Colon (tissue), 2 donors: Measurements from ENCODE around the gene SCN1B.
"Not testable (repeated sequence)": the region's sequence is repeated elsewhere in the genome, so short reads cannot be mapped to it uniquely, and the experiment has no call there.

ENCODE experiments used
- FAIRE-seq: peaks from 2 replicates; lab custom pipeline; 2012; peaks lifted over from hg19 to GRCh38; lab: Jason Lieb, UNC
- donor health status: control.
- donor health status: control.

Gene SCN1B

GRCh38 chr19:35037716-35038622, 7.7 kb downstream of the SCN1B start:
- no peak for FAIRE-seq

- no peak for FAIRE-seq
Measured at GRCh38 chr19:35038623-35039512, 8.6 kb downstream of the SCN1B start.

GRCh38 chr19:35039881-35040825, 9.9 kb downstream of the SCN1B start:
- no peak for FAIRE-seq

GRCh38 chr19:35040826-35041547, 10.7 kb downstream of the SCN1B start:
- no peak for FAIRE-seq

- FAIRE-seq: no peak
Measured at GRCh38 chr19:35041548-35042055, 11.3 kb downstream of the SCN1B start, which contains the start of gene HPN. TSS of gene HPN (plus strand) at chr19:35041721. CDS start at chr19:35042507, 786 bp downstream.

GRCh38 chr19:35042056-35042730, 11.9 kb downstream of the SCN1B start:
- no peak for FAIRE-seq

- FAIRE-seq: no peak
Measured at GRCh38 chr19:35042954-35043604, 12.8 kb downstream of the SCN1B start.

GRCh38 chr19:35043906-35044305, 13.6 kb downstream of the SCN1B start:
- no peak for FAIRE-seq

- FAIRE-seq: no peak
Measured at GRCh38 chr19:35044317-35045117, 14.2 kb downstream of the SCN1B start.

GRCh38 chr19:35045667-35046300, 15.5 kb downstream of the SCN1B start:
- FAIRE-seq: no peak

- no peak for FAIRE-seq
Measured at GRCh38 chr19:35046461-35046860, 16.2 kb downstream of the SCN1B start.

GRCh38 chr19:35048911-35049411, 18.7 kb downstream of the SCN1B start:
- no peak for FAIRE-seq

- FAIRE-seq: no peak
Measured at GRCh38 chr19:35049456-35049855, 19.2 kb downstream of the SCN1B start.

GRCh38 chr19:35050662-35051061, 20.4 kb downstream of the SCN1B start:
- not testable (repeated sequence) for FAIRE-seq

- FAIRE-seq: not testable (repeated sequence)
Measured at GRCh38 chr19:35051268-35051667, 21.0 kb downstream of the SCN1B start.

GRCh38 chr19:35051796-35052195, 21.5 kb downstream of the SCN1B start:
- no peak for FAIRE-seq

- FAIRE-seq: no peak
Measured at GRCh38 chr19:35052599-35053190, 22.4 kb downstream of the SCN1B start.
